NCI-H345 treated with DMSO at 0.1 percent for 48 hours (cell line): ENCODE measurements around the gene OR2T35.

Experiments
- DNase-seq: peaks from one replicate; lab custom pipeline; 2025; ENCODE audit not compliant: unreplicated experiment; lab: John Stamatoyannopoulos, UW

The OR2T35 gene

DNA sequence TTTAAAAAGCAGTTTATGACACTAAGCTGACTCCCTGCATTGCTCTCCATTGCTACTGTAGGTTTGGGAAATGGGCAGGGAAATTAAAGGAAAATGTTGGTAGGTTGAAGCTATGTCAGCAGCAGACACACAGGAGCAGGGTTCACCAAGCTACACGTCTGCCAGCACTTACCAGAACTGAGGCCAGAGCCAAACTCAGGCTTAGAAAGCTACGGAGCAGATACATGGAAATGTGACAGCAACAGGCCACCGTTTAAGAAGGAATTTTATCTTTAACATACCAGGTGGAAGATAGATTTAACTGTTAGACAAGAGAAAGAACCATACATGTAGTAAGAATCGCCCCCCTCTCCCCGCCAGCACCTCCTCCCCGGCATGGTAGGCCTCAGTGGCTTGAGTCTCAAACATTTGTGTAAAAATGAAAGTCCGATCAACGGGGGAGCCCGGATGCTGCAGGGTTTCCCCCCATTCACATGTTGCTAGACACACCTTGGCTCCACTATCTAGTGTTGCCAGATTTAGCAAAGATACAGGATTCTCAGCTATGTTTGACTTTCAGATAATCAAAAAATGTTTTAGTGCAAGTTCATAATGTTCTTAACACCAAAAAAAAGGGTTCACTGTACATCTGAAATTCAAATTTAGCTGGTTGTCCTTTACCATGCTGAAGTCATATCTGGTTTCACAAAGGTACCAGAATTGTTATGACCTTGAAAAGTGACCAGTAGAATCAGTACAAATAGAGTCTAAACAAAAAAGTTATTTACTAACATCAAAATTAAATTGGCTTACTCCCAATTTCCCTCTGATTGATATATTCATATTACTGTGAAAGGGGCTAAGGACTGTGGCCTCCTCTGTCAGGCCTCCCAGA is 16.9 kb downstream of the OR2T35 start:
- DNase-seq: no peak

DNA sequence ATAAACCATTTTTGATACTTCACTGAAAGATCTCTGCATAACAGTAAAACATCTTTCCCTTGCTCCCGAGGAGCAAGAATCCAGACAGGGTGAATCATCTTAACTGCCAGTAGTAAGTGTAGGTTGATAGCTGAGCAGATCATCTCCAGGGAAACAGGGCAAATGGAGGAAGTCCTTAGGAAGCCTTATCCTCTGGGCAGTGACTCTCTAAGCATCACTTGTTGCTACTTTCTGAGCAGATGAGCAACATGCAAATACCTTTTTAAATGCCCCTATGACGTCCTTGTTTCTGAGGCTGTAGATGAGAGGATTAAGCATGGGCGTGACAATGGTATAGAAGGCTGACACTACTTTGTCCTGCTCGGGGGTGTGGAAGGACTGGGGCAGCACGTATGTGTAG is 19.1 kb downstream of the OR2T35 start:
- DNase-seq: no peak

DNA sequence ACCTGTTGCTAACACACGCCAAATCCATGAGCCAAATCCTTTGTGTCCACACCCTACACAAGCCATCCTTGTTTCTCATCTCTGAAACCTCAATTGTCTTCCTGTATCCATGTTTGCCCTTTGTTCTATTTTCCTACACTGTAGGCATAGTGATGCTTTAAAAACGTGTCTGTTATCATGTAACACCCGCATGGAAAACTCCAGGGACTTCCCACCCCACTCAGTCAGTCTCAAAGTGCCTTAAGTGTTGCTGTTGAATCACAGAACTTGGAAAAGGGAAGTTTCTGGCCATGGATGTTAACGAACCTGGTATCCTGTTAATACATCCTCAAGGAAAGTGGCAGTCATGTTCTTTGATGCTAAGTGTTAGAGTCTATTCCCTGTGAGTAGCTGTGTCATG is 19.9 kb downstream of the OR2T35 start:
- DNase-seq: no peak

DNA sequence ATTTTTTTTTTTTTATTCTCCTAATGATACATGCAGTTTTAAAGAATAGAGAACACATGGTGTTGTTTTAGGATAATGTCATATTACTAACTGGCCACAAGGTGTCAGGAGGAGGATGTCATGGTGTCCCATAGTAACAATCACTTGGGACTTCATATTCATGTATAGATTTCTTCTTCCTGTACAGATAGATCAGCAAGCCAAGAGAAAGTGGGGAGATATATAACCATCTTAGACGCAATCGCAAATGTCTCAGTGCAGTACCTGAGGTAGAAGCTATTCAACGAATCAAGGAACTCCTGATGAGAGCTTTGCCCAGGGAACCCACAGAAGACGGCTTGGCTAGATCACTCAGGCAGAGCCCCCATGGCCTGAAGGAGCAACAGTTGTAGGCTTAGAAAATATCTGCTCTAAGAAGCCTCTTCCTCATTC is 22.5 kb downstream of the OR2T35 start:
- DNase-seq: no peak

DNA sequence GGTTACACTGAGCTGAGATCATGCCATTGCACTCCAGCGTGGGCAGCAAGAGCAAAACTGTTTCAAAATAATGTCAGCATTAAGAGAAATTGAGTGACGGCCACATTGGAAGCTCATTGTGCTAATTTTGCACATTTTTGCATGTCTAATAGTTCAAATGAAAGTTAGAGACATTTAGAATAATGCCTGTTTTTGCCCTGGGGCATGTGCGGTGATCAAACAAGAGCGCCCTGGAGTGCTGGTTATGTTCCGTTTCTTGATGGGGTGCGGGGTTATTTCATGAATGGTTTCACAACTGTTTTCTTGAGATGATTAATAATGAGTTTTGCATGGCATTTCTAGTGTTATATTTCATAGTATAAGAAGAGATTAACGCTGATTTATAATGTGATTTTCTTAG is 23.3 kb downstream of the OR2T35 start:
- no peak for DNase-seq

DNA sequence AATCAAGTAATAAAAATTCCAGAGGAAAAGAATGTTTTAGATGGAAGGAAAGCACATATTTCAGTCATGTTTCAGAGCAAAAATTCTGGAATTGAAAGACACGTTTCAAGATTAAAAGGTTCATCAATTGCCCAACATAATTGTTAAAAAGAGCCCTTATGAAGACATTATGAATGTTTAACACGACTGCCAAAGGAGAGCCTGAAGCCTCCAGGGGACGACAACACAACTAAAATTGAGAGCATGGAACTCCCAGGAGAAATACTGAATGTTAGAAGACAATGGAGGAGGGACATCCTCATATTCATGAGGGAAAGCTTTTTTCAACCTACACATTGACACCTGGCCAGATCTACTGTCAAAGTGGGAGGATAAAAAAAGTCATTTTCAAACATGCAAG is 26.2 kb downstream of the OR2T35 start:
- DNase-seq: no peak

DNA sequence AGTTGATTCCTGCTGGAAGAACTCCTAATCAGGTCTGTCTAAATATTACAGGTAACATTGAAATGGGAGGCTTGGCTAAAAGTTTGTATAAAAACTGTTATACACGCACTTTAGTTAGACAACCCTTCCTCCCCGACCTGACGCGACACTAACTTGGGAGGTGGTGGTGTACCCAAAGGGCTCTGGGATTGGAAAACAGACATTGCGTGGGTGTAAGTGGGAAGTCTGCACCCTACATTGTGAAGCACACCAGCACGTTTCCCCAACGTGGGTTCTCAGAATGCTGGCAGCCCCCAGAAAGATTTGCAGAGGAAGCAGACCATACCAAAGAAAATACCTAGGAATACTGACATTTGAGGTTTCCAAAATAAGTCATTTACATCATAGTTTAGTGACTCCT is 27.0 kb downstream of the OR2T35 start:
- DNase-seq: no peak

DNA sequence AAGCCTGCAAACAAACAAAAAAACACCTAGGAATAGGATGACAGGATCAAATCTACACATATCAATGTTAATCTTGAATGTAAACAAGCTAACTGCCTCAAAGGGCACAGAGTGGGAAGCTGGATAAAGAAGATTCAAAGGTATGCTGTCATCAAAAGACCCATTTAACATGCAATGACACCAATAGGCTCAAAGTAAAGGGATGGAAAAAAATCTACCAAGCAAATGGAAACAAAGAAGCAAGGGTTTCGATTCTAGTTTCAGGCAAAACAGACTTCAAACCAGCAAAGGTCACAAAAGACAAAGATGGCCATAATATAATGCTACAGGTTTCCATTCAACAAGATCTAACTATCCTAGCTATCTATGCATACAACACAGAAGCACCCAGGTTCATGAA is 31.3 kb downstream of the OR2T35 start:
- no peak for DNase-seq

DNA sequence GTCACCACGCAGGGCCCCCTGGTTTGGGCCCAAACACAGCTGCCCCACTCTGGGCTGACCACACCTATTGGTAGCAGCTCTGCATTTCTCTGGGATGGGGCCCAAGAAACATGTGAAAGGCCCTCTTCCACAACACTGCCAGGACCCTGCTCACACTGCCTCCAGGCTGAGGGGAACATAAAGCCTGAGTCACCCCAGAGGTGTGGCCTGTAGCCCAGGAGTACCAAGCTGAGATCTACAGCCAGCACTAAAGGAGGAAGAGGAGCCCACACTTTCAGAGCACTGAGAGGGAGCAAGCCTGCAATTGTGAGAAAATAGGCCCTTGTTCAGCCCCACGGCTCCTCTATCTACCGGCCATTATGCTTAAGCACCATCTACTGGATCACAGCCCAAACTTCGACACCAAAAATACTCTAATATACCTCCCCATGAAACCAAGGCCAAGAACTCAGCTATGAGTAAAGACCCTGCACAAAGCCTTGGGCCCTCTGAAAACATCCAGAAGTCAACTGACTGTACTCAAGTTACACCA is 33.1 kb downstream of the OR2T35 start:
- no peak for DNase-seq

DNA sequence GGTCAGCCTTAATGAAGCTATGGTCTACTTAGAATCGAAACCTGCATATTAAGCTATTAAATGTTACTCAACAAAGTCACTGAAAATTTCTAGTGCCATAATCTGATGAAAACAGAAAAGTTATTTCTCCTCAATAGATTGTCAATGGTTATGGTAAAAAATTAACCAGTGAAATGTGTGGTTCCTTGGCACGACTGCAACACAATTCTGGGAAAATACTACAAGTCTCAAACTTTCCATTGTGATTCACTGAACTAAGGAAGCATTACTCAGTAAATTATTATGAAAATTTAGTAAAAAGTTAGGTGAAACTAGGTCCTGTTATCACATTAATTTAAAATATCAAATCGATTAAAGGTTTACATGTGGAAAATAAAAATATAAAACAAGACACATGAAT is 34.8 kb downstream of the OR2T35 start:
- DNase-seq: no peak

DNA sequence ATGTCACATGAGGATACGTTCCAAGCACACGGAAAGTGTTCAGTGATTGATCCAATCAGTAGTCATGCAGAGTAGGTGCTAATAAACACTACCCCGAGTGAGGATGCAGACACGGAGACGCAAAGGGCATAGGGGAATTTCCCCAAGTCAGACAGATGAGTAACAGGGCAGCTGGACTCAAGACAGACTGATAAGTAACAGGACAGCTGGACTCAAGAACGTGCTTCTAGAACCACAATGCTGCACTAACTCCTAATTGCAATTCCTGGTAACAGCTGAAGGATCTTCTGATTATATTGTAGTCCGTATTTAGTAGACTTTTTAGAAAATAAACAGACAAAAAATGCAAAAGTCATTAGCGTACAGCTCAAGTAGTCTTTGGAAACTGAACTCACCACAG is 45.7 kb downstream of the OR2T35 start:
- no peak for DNase-seq

DNA sequence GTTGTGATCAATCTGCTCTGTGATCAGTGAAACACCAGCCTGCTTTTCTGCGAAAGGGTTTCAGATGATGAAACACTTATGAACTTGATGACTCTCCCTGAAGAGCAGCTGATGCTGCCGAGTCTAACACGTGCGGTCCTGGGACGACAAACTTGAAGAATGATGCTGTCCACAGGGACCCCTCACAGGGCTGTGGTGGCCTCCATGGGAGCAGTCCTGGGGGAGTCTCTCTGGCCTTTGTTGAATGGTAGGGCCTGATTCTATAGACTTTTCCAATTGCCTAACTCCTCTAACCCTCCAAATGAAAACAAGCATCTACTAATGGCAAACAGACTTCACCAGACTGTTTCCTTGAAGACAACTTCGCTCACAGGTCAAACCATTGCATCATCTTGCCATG is 47.5 kb downstream of the OR2T35 start, which contains the start of gene OR2T10:
TSS of gene OR2T10 (minus strand) at position 112 of the 400 bp plus-strand sequence. CDS start 3,932 bp downstream, outside the sequence.
- DNase-seq: no peak

DNA sequence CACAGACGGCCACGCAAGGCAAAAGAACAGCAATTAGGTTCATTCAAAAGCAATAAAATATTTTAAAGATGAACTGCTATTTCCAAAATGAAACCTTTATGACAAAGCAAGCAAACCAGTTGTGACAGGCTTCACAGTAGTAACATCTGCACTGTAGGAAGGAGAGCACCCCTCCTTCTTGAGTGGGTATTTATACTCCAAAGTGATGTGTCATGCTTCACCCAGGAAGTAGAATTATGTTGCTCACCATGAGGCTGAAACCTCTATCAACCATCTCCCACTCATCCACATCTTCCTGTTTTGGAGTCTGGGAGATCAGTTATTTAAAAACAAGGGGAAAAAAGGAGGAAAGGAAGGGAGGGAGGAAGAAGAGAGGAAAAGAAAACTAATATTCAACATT is 48.5 kb downstream of the OR2T35 start:
- no peak for DNase-seq

DNA sequence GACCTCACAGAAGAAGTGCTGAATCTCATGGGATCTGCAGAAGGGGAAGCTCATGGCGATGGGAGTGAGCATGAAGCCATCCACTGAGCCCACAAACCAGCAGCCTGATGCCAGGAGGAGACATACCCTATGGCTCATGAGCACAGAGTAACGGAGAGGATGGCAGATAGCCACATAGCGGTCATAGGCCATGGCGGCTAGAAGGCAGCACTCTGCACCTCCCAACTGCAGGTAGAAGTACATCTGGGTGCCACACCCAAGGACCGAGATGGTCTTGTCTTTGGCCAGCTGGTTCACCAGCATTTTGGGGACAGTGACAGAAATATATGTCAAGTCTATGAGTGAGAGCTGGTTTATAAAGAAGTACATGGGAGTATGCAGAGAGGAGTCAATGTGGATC is 51.9 kb downstream of the OR2T35 start:
- no peak for DNase-seq

DNA sequence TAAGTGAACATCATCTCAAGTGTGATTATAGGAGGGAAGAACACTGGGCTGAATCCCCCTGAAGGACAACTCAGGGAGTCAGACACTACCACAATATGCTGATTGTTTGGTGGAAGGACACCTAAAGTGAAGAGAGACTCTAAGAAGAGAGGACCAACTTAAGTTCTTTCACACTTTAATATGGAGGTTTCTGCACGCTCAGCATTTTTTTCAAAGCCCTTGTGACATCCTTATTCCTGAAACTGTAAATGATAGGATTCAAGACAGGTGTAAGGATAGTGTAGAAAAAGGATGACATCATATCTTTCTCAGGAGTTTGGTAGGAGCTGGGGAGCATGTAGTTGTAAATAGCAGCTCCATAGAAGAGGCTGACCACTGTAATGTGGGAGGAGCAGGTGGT is 52.4 kb downstream of the OR2T35 start:
- no peak for DNase-seq

DNA sequence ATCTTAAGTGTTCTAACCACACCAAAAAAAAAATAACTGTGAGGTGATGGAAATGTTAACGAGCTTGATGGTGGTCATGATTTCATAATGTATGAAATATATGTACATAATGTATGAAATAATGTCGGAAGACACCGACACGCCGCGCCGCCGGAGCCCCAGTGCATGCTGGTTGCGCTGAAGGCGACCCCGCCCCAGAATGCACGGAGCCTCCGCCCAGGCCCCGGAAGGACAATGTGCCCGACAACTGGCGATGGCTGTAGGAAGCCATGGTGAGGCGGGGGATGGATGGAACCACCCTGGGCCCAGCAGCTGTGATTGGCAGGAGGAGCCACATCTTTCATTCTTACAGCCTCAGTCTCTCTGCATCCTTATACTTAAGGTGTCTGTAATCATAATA is 55.0 kb downstream of the OR2T35 start:
- no peak for DNase-seq

DNA sequence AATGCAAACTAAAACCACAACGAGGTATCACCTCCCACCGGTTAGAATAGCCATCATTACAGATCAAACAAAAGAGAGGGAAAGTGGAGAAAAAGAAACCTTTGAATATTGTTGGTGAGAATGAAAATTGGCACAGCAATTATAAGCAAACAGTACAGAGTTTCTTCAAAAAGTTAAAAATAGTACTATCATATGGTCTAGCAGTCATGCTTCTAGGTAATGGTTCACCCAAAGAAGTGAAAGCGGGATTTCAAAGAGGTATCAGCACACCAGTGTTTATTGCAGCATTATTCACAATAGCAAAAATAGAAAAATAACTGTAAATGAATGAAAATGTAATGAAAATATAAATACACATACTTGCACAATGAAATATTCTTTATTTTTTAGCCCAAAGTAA is 55.7 kb downstream of the OR2T35 start:
- no peak for DNase-seq
